SK-N-DZ (cell line): ENCODE measurements around the gene KNCN.

Experiments used
- DNase-seq: peaks from one replicate; pipeline ENCODE4 v3.0.0-alpha.2; 2015; ENCODE audit warnings: low spot score

KNCN gene

DNA sequence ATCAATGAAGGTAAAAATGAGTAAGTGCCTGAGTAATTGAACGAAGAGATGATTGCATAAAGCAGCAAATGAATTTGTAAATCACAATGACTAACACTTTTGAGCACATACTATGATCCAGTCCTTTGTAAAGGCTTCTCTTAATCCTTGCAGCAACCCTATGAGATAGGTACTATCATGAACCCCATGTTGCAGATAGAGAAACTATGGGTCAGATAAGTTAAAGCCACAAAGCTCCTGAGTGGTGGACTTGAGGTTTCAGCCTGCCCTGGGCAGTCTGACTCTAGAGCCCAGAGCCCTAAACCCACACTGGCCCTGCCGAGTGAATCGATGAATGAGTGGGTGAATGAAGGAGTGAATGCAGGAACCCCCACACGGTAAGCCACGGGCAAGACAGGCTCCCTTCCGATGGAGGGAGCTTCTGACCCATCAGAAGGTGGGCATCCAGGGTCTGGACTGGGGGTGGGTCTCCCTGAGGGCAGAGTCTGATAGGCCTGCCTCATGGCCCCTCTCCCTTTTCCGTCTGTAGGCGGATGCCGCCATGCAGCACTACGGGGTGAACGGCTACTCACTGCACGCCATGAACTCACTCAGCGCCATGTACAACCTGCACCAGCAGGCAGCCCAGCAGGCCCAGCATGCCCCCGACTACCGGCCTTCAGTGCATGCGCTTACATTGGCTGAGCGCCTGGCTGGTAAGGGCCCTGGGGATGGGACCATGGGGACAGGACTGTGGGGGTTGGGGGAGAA lies 44.8 kb downstream of the KNCN start:
- DNase-seq, result no peak

DNA sequence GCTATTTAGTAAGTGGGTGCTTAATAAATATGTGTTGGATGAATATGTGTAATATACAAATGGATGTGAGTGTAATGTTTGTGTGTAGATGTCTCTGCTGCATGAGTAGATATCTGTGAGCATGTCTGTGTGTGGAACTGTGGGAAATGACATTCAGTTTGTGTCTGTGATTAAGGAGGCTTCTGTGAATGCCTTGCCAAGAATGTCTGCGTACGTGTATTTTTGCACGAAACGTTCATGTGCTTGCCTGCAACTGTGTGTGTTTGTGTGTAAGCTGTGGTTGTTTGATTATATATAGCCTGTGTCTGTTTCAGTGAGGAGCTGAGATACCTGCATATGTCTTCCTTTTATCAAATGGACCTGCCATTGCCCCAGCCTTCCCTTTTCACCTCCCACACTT lies 48.0 kb downstream of the KNCN start:
- DNase-seq, result no peak

DNA sequence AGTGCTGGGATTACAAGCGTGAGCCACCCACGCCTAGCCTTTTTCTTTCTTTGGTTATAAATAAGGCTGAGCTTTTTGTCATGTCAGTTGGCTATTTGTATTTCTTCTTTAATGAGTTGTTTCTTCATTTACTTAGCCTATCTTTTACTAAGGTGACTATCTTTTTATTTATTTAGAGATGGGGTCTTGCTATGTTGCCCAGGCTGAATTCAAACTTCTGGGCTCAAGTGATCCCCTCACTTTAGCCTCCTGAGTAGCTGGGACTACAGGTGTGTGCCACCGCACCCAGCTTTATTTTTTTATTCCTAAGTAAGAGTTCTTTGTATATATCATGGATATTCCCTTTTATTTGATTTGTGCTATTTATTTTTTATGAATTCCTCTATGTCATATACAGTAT lies 49.9 kb downstream of the KNCN start:
- DNase-seq, result no peak

DNA sequence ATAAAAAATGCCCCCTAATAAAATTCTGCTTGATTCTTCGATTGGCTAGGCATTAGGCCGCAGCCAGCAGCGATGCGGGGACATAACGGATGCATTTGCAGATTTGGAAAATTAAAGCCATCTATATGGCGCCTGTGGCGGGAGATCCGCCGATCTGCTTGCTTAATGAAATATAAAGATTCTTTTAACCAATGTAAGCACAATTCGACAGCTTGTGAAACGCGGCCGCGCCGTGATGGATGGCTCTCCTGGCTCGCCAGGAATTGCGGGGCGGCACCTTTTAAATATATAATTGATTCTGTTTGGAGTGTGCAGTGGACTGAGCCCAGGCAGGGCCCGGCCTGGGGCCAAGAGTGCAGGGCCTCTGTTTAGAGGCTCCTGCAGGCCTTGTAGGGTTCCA lies 53.8 kb downstream of the KNCN start:
- no peak for DNase-seq

DNA sequence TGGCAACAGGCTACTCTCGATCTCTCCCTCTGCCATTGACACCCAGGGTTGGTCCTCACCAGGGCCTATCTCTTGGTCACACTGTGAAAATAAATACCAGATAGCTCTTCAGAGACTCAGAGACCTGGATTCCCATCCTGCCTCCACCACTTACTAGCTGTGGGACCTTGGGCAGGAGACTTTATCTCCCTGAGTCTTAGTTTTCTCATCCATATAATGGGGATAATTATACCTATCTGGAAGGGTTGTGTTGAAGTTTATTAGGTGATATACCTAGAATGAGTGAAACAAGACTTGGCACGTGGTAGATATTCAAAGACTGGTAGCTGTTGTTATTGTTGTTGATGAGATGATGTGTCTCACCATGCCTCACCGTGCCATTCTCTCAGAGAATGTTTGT lies 54.4 kb downstream of the KNCN start:
- DNase-seq, result no peak

DNA sequence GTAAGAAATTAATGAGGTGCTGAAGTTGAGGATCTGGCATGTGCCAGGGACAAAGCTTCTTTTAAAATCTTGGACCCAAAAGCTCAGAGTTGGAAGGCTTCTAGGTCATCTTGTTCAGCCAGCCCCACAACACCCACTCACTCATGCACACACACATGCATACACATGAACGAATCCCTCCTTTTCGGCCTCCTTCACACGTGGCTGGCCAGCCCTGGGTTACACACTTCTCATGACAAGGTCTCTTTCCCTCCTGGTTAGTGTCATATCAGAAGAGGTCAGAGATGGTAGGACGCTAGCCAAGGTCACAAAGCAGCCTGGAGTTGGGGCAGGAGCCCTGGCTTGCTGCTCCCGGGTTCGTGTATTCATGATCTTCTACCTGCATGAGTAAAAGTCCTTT lies 54.9 kb downstream of the KNCN start:
- no peak for DNase-seq

DNA sequence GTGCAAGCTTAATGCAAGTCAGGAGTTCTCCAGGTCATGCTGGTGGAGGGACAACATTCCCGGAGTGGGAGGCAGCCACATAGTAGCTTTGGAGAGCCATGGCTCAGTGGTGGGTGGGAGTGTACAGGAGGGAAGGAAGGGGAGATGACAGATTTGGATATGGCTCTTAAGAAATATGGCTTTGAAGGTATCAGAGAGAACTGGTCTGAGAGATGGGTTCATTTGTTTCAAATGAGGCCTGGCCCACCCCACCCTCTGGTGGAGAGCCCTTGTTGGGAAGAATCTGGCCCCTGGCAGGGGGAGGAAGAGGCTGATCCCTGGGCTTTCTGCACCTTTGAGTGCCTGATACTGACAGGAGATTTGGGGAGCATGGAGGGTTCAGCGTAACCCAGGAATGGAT lies 55.7 kb downstream of the KNCN start:
- no peak for DNase-seq
